Psoas muscle (tissue), 8 donors: ENCODE measurements around the gene TECPR2. TPM values are rescaled to one million over a fixed set of nuclear protein-coding genes. Genes with fewer than 3 reads are reported as not detected.
A peak's percentile ranks its signal among the peaks of the same experiment; 100 is the strongest.

Experiments used
- ATAC-seq, 4 donors: fragments of 200-7000 bp; cut with Tn5 transposase; one replicate each; pipeline ENCODE4 v1.9.1; 2020; ENCODE audit warnings: moderate library complexity in 3 of 4, mild to moderate bottlenecking in 2 of 4
- DNase-seq, 2 donors: peaks; one replicate each; pipeline ENCODE4 v3.0.0-alpha.2; 2020
- H3K27ac ChIP-seq: fragments of 200-600 bp; one replicate; pipeline ENCODE4 v1.8.0; 2022
- H3K27me3 ChIP-seq, 3 donors: fragments of 200-600 bp in 1 of 3; one replicate each; pipeline versions ENCODE4 v1.6.1 to v1.8.0; 2013 to 2022; ENCODE audit warnings: low read length in 2 of 3, mild to moderate bottlenecking in 2 of 3, moderate library complexity in 1 of 3; ENCODE audit not compliant: insufficient read depth in 3 of 3
- H3K36me3 ChIP-seq, 2 donors: fragments of 200-600 bp in 1 of 2; one replicate each; pipeline versions ENCODE4 v1.6.1 to v1.8.0; 2013 to 2022; ENCODE audit warnings: low read depth in 1 of 2, mild to moderate bottlenecking in 1 of 2, moderate library complexity in 1 of 2; ENCODE audit not compliant: insufficient read depth in 1 of 2
- H3K4me1 ChIP-seq: fragments of 200-600 bp; one replicate; pipeline ENCODE4 v1.8.0; 2022
- H3K4me3 ChIP-seq: fragments of 200-600 bp; one replicate; pipeline ENCODE4 v1.8.0; 2022; ENCODE audit warnings: mild to moderate bottlenecking
- H3K9me3 ChIP-seq: fragments of 200-600 bp; one replicate; pipeline ENCODE4 v1.8.0; 2022
- WGBS, 3 donors: extraction: QIAGEN DNeasy Blood & Tissue Kit; methylation state at CpG; one replicate each; pipeline versions ENCODE4 v1.1.6 to v1.1.7; 2013; 5-methylcytosine and 5-hydroxymethylcytosine counted together
- intact Hi-C, 2 donors: fragments of 100-400 bp; cut with DNase I; formaldehyde crosslinking; loops; one replicate each; pipeline versions ENCODE4 v1.11.0 to v1.14.2; 2022
- polyA plus RNA-seq, 3 donors: library from polyadenylated mRNA; stranded (reverse); fragments of 200-250 nt; gene quantifications; one replicate each; pipeline ENCODE4 v1.2.3, GENCODE V29; 2013
- total RNA-seq, 4 donors: library from RNA; stranded (reverse); fragmentation: NEBNext Ultra II Directional in 2 of 4; extraction: Animal tissue kit (Norgen Biotek cat#: 25700) in 2 of 4; gene quantifications; one replicate each; pipeline versions ENCODE4 v1.2.1 to v1.2.4, GENCODE V29; 2021 to 2023
- TF ChIP-seq, protein P1 (sequence below): fragments of 200-600 bp; IDR thresholded peaks from one replicate; pipeline ENCODE4 v1.8.0; 2022; ENCODE audit warnings: antibody characterized with exemption
- donor health status: healthy with polysubstance abuse.
- donor health status: DM: no; HTN: no; CAD: no; lungs with moderate emphysema.
- donor health status: Bipolar disorder and iron deficiency.
- donor health status: healthy.
- donor health status: DM: yes; HTN: yes; CAD: no.
- donor health status: DM: no; HTN: no; CAD: no.
- donor health status: DM: no; HTN: no; CAD: no.
- donor health status: DM: yes; HTN: yes; CAD: no.

Gene TECPR2
- total and polyA plus RNA-seq, 7 donors = 5.7 to 22.5 (median 16.4) TPM

DNA sequence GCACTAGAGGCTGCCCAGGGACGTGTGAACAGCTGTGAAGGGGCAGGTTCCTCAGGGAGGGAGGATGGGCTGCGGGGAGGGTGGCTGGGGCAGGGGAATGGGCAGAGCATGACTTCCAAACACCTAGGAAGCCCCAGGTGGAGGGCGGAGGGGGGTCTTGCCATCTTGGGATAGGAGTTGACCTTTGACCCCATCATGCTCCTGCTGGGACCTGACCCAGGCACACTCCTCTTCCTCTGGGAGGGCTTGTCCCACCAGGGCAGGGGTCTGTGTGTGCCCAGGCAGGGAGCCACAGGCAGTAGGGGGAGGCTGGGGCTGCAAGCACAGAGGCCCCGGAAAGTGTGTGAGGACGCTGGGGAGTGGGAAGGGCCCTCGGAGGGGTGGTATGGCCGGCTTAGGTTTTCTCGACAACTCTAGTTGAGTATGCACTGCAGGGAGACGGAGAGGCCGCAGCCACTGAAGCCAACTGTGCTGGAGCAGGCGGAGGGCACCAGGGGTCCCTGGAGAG, 150.1 kb downstream of the TECPR2 start:
- intact Hi-C loops = loop anchor here in 1 of 2 donors (5.0 kb wide), 1 partner anchor 191 kb away; no protein-coding TSS in a partner anchor
- no peak overlapping the region for H3K27ac ChIP-seq
- WGBS, 3 donors = 78 to 87% (median 83%) methylated on average over 11 of the region's 11 CpGs
- no peaks in the 10 kb centered on the region for H3K9me3 ChIP-seq
- no peak overlapping the region for H3K4me3 ChIP-seq
- no peak for ATAC-seq
- TF ChIP-seq, protein P1, sequence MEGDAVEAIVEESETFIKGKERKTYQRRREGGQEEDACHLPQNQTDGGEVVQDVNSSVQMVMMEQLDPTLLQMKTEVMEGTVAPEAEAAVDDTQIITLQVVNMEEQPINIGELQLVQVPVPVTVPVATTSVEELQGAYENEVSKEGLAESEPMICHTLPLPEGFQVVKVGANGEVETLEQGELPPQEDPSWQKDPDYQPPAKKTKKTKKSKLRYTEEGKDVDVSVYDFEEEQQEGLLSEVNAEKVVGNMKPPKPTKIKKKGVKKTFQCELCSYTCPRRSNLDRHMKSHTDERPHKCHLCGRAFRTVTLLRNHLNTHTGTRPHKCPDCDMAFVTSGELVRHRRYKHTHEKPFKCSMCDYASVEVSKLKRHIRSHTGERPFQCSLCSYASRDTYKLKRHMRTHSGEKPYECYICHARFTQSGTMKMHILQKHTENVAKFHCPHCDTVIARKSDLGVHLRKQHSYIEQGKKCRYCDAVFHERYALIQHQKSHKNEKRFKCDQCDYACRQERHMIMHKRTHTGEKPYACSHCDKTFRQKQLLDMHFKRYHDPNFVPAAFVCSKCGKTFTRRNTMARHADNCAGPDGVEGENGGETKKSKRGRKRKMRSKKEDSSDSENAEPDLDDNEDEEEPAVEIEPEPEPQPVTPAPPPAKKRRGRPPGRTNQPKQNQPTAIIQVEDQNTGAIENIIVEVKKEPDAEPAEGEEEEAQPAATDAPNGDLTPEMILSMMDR = no peak
- DNase-seq = no peak
- peaks cover 5% of the 10 kb centered on the region for H3K4me1 ChIP-seq
- H3K36me3 ChIP-seq = peaks cover 0 to under 1% of the 10 kb centered on the region in 2 donors
- H3K27me3 ChIP-seq = no peaks in the 10 kb centered on the region

GRCh38 chr14:102513899-102514772, 151.4 kb downstream of the TECPR2 start:
- DNase-seq (peak in 1 of 2 donors; percentile 36), ATAC-seq (no peak)
- Histone ChIP-seq H3K9me3 (no peaks in the 10 kb centered on the region), H3K27me3 (no peaks in the 10 kb centered on the region), H3K4me1 (peaks cover 5% of the 10 kb centered on the region), H3K4me3 (no peak overlapping the region), H3K36me3 (no peaks in the 10 kb centered on the region), H3K27ac (no peak overlapping the region)
- intact Hi-C loops = loop anchor here (2.0 to 5.0 kb wide), 2 partner anchors 75 to 192 kb away; no protein-coding TSS in a partner anchor
- TF ChIP-seq, protein P1 = no peak
- 88 to 89% (median 88%) methylated on average over 19 to 21 of the region's 21 CpGs for WGBS, 3 donors

- DNase-seq = peak in 1 of 2 donors; percentile 35
- Histone ChIP-seq H3K27ac (no peak overlapping the region), H3K27me3 (no peaks in the 10 kb centered on the region), H3K4me3 (no peak overlapping the region), H3K4me1 (peaks cover 5% of the 10 kb centered on the region), H3K36me3 (no peaks in the 10 kb centered on the region), H3K9me3 (no peaks in the 10 kb centered on the region)
- no peak for ATAC-seq
- 56 to 81% (median 68%) methylated on average over 12 of the region's 12 CpGs for WGBS, 3 donors
- TF ChIP-seq, protein P1 = no peak
- intact Hi-C loops = loop anchor here (2.0 to 5.0 kb wide), 3 partner anchors 43 to 193 kb away; no protein-coding TSS in a partner anchor
Measured at GRCh38 chr14:102514987-102515733, 152.4 kb downstream of the TECPR2 start.

- ATAC-seq = peak; percentile 78 to 89 (median 86)
- intact Hi-C loops = loop anchor here in 1 of 2 donors (1.0 to 5.0 kb wide), 2 partner anchors 44 to 79 kb away; no protein-coding TSS in a partner anchor
- Histone ChIP-seq H3K27me3 (no peaks in the 10 kb centered on the region), H3K36me3 (no peaks in the 10 kb centered on the region), H3K4me3 (peak overlapping the region; percentile 75), H3K27ac (peak overlapping the region; percentile 46), H3K4me1 (peaks cover 5% of the 10 kb centered on the region), H3K9me3 (no peaks in the 10 kb centered on the region)
- peak; percentile 61 to 81 for DNase-seq
- TF ChIP-seq, protein P1 = peak; percentile 100
- 1 to 3% (median 2%) methylated on average over 46 to 95 of the region's 95 CpGs for WGBS, 3 donors
Measured at GRCh38 chr14:102516531-102517391, 154.0 kb downstream of the TECPR2 start.
